Measurements from ENCODE around the gene CMSS1.

The CMSS1 gene

DNA sequence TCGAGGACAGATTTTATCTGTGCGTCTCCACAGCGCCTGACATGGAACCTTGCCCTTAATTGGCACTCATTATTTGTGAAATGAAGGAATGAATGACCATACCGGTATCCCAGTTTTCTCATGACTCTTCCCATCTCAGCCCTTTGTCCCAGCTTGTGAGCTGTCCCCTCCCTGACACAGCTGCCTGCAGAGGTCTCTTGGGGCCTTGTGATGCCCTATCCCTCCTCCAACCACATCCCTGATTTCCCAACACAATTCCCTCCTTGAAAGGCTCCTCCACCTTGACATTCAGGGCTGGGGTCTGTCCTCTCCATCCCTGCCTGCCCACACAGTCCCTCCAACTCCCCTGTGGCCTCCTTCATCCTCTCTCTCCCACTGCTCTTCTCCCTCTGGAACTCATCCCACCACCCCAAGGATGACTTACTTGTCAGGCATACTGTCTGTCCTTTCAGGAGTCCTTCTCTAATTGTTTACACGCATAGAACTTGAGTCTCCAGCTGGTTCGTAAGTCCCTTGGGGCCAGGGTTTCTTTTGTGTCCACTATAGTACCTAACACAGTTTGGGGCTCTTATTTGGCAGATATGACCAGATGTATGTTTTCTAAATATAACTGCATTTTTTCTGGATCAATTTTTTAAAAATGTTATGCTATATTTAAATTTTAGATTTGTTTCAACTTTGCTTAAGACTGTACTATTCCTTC is 332.2 kb downstream of the CMSS1 start:
- DNase-seq (ENCODE audit: low spot score), result no peak

DNA sequence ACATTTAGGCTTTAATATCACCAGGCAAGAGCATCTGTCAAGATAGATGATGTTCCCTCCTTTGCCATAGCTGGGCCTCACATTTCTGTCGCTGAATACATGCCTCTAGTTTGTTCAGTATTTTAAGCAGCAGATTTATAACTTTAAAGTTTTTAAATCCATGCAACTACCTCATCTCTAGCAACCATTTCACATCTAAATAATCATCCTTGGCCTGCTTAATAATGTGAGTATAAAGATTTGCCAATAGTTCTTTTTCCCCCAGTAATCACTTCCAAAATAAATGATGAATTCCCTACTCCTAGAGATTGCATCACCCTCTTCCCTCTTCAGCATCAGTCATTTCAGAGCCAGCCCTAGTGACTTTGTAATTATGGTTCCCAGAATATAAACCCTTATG is 332.8 kb downstream of the CMSS1 start:
- DNase-seq (ENCODE audit: low spot score), result no peak

DNA sequence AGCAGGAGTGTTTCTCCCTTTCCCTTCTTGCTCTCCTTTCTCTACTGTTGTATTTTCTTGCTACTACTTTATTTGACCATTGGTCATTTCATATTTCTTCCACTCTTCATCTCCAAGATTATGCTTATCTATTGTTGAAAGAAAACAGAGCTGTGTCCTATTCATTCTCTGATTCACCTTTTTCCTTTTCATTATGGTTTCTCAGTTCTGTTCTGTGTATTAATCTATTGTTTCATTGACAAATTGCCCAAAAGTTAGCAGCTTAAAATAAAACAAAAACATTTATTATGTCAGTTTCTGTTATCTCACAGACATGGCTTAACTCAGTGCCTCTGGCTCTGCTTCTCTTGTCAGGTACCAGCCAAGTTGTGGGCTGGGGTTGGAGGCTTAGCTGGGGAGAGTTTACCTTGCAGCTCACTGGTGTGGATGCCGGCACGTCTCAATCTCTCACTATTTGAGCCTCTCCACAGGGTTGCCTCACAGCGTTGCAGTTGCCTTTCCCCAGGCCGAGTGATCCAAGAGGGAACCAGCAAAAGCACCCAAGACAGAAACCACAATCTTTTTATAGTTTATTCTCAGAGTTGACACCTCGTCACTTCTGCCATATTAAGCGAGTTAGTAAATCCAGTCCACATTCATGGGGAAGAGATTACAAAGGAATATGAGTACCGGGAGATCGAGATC is 333.5 kb downstream of the CMSS1 start:
- no peak for DNase-seq (ENCODE audit: low spot score)

DNA sequence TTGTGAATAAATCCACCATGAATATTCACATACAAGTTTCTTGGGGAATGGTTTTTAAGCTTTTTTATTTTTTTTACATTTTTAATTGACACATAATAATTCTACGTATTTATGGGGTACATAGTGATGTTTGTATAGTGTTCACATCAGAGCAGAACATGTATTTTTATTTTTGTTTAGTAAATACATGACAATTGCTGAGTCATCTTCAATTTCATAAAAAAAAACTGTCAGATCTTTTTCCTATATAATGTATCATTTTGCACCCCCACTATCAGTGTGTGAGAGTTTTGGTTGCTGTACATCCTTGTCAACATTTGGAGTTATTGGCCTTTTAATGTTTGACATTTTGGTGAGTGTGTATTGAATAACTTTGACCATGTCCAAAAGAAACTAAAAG is 336.5 kb downstream of the CMSS1 start:
- DNase-seq (ENCODE audit: low spot score), result no peak

DNA sequence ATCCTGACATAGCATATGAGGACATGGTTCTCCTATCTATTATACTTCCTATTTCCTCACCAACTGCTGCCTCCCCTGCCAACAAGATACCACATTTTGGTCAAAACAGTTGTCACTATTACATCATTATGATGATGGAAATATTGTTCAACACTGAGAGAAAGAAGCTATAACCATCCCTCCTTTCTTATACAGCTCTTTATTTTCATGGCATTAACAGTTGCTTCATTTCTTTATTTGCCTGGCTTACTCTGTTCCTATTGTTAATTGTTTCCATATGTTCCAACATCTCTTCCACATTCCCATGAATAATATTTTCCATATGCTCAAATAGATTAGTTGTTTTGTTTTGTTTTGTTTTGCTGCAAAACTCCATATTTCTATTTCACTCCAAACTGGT is 337.5 kb downstream of the CMSS1 start:
- DNase-seq (ENCODE audit: low spot score), result no peak

DNA sequence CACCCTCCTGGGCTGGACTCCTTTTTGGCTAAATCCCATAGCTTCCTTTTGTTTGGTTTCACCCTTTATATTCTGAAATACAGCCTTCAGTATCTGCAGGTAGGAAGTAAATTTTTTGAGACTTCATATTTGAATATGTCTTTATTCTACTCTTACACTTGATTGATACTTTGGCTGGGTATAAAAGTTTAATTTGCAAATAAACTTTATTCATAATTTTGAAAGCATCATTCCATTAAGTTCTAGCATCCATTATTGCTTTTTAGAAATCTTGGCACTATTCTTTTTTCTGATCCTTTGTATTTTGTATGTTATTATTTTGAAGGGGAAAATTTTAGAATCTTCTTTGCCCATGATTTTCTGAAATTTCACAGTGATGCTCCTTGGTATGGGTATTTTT is 337.9 kb downstream of the CMSS1 start:
- DNase-seq (ENCODE audit: low spot score), result no peak

DNA sequence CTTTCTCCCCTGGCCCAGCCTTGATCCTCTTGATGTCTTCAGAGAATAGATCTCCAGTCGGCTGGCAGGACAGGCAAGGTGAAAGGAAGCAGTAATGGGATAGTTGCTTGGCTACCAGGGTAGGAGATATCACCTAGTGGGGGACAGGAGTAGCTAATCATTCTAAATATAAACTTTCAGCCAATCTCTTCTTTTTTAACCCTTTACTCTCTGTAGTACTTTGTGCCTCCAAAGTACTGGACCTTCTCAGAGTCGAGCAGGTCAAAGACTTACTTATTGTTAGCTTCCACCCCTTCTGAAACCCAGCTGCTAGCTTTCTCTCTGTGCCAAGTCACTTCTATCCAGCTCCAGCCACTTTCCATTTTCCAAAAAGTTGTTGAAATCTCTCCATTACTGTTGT is 340.0 kb downstream of the CMSS1 start:
- no peak for DNase-seq (ENCODE audit: low spot score)

DNA sequence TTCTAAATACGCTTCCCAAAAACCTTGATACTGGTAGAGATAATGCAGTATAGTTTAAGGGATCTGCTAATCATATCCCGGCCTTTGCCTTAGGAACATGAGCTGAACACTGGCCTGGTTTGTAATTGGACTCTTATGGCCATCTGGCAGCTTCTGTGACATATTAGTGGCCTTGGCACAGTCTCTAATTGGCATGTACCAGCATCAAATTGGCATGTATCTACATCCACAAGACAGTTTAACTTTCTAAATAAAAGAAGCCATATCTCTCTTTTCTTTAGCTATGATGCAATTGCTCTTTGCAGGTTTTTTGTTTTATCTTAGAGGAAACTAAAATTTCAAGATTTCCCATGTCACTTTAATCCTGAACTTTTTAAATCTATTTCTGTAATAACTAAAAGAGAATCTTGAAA is 341.3 kb downstream of the CMSS1 start:
- no peak for DNase-seq (ENCODE audit: low spot score)

DNA sequence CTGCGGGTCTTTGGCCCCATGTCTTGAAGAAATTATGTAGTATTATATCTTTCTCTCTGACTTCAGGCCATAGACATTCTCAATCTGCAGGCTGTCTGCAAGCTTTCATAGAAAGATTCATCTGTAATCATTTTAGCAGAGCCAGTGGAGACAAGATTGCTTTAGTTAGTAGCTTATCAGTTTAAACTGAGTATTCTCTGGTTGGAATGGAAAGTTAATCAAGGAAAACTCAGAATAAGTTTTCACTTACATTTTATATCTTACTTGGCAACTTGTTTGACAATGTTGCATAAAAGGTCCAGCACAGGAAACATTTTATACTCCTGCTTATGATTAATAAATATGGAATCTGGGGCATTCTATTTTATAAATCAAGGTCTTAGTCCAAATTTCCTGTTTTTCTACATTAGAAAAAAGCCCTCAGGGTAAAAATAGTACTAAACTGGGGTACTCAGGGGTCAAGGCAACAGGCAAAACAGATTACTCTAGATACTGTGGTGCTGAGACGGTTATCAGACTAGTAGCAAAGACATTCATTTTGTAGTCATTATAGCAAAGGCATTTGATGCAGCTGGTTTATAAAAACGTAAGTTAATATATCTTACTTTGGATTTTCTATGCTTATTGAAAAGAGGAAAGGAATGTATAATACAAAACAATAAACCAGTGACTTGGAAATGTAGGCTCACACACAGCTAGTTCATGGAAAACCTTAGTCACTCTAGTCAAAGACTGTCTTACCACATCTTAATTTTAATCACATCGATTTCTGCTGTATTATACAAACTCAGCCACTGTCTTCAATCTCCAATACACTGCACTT is 341.9 kb downstream of the CMSS1 start:
- no peak for DNase-seq (ENCODE audit: low spot score)

DNA sequence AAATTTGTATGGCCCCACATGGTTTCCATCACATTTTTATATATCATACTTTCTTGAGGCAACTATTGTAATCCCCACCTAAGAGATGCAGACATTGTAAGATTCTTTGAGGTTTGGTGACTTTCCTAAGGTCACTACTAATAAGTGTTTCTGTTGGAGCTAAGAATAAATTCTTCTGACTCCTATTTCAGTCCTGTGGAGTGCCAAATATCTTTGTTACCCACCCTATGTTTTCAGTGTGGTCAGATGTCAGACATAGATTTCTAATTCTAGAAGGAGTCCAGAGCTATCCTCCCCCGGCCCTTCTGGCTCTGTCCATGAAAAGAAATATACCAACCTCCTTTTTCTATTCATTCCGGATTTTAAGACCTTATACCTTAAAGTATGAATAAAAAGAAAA is 342.9 kb downstream of the CMSS1 start:
- DNase-seq (ENCODE audit: low spot score), result no peak

DNA sequence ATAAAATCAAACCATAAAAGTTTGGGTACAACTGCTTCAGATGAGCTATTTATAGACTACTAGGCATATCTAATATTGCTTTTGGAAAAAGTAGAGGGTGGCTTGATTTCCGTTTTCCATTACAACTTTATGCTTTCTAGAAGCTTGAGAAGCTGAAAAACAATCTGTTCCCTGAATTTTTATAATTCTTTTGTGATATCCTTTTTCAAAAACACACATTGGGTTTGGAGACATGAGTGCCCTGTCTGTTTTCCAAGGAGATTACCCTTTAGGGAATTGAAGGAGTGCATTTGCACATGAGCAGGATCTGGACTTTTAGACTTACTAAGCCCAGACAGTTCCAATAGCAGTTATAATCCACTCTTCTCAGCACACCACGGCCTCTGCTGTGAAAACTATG is 346.1 kb downstream of the CMSS1 start:
- no peak for DNase-seq (ENCODE audit: low spot score)

DNA sequence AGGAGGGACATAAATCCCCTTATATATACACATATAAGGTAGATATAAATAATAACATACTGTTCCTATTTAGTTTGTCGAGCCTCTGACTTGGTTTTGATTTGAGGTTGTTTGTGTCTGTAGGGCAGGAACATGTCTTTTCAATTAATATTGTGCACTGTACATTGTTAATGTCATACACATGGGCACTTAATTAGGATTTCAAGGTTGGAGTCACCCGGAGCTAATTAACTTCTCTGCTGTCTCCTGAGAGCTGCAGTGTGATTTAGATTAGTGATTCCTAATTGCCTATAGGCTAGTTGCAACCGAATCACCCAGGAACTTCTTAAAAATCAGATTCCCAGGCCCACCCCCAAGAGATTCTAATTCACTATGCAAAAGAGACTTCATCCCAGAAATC is 347.1 kb downstream of the CMSS1 start:
- DNase-seq (ENCODE audit: low spot score), result no peak

DNA sequence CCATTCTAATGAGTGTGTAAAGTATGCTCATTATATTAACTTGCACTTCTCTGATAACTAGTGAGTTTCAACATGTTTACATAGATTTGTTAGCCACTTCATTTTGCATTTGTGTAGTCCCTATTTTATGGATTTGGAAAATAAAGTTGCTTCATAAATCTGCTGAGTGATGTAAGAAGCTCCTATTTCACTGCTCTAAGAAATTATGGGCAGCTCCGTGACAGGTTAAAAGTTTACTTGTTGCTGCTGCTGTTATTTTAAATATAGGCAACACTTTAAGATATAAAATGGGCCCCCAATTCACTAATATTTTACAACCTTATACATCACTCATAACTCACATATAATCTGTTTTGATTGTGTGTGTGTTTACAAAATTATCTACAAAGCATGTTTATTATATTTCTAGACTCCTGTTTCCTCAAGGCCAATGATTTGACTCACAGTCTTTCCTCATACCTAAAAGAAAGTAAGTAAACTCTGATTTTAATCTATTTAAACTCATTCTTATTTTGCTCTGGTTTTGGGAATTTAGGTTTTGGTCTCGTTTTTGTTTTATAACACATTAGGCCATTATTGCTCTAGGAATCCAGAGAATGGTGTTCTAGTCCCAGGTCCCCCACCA is 348.4 kb downstream of the CMSS1 start:
- DNase-seq (ENCODE audit: low spot score), result no peak

DNA sequence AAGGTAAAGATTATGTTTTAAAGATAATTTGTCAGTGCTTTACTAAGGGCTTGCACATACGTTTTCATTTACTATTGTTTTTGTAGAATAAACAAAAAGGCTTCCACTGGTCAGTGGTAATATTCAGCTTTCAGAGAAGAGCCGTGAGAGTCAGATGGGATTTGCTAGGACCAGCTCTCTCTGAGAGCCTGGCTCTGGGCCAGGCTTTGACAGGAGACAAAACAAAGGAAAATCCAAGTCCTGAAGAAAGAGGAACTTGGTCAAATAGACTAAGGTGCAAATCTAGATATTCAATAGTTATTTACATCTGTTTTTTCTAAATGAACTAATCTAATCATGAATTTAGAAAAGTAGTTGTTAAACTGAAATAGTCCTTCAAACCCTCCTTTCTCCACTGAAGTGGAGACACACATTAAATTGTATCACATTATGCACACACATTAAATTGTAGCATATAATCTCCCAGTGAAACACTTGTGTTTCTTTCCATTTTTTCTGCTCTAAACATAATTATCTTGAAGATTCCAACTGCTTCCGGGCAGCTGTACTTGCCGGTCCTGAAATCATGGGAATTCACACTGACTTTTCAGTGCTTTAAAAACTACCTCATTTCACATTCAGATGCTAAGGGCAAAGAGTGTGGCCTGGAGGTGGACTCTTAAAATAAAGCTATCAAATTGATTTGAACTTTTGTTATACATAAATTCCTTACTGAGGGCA is 351.7 kb downstream of the CMSS1 start:
- no peak for DNase-seq (ENCODE audit: low spot score)

DNA sequence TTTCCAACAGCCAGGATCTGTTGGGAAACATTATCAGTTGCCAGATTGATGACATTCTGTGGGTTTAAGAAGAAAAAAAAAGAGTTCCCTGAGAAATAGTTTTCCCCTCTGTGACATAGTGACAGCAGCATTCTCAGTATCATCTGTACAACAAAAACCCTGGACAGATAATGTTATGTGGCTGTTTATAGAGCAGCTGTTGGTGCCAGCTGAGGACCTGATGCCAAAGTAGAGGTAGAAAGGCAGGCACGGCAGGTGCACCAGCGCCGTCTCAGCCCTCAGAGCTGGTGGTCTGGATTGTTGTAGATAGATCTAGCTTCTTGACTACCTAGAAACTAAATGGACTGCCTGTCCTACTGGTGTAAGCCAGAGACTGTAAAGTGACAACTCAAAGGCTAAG is 352.8 kb downstream of the CMSS1 start:
- no peak for DNase-seq (ENCODE audit: low spot score)

DNA sequence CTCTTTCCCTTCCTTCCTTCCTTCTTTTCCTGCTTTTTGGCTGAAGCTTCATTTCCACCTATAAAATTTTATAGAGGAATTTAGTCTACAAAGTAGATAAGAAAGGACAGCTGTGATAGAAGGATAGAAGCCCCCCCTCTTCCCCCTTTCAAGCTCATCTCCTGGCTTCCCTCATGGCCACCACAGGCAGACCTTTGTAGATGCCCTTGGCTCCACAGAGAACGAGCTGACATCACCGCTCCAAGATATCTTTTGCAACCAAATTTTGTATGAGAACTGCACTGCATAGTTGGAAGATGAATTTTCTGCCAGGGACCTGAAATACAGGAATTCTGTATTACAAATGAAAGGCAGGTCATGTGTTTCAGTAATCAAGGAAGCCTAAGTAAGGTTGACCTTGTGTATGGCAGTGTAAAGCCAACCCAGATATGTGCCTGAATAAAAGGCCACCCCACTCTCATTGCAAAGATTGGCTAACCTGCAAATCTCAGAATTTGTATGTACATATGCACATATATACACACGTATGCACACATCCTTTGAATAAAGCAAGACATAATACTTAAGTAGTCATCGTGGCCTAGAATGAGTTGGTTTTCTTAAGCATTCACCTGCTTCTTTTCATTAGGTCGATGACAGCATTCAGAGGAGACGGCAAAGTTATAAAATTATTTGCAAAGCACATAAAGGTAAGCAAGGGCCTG is 353.7 kb downstream of the CMSS1 start:
- no peak for DNase-seq (ENCODE audit: low spot score)

DNA sequence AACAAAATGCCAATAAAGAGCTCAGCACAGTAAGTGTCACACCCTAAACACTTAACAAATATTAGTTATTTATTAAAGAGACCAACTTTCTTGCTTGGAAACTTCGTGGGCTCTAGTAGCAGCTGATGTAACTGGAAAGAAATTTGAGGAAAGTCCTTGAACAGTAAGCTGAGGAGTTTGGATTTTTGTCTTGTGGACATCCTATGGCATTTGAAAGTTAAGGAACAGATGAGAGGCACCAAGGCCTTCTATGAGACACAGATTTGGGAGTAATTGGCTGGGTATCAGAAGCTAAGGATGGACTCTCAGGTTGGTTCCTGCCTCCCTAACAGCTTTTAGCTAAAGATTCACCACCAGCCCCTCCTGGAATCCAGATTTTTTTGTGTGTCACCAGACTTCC is 356.3 kb downstream of the CMSS1 start:
- DNase-seq (ENCODE audit: low spot score), result no peak

DNA sequence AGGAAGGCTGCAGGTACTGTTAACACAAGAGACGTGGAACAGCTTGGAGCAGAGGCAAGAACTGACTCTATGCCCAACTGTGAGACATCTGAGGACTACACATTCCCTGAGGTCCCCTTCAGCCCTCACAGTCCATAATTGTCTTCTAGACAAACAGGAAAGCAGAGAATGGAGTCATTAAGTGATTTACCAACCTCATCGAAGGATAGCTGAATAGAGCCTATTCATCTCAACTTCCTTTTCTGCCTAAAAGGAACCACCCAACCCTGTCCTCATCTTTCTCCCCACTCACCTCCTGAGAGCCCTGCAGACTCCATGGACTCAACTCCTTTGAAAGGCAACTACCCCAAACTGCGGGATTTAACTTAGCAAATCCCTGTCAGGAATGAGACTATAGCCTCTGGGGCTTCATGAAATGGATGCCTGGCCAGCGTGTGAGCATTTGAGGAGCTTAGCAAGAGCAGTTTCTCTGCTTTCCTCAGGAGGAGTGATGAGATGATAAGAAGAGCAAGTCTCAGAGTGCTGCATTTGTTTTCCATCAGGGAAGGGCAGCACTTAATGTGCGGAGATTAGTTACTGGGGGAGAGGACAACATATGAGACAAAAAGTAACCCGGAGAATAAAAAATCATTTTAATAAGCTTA is 358.1 kb downstream of the CMSS1 start:
- DNase-seq (ENCODE audit: low spot score), result no peak

DNA sequence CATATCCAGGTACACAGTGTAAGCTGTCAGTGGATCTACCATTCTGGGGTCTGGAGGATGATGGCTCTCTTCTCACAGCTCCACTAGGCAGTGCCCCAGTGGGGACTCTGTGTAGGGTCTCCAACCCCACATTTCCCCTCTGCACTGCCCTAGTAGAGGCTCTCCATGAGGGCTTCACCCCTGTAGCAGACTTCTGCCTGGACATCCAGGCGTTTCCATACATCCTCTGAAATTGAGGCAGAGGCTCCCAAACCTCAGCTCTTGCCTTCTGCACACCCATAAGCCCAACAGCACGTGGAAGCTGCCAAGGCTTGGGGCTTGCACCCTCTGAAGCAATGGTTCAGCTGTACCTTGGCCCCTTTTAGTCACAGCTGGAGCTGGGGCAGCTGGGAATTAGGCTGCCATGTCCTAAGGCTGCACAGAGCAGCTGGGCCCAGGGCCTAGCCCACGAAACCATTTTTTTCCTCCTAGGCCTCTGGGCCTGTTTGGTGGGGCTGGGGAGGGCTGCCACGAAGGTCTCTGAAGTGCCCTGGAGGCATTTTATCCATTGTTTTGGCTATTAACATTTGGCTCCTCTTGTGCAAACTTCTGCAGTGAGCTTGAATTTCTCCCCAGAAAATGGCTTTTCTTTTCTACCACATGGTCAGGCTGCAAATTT is 362.2 kb downstream of the CMSS1 start:
- DNase-seq (ENCODE audit: low spot score), result no peak

DNA sequence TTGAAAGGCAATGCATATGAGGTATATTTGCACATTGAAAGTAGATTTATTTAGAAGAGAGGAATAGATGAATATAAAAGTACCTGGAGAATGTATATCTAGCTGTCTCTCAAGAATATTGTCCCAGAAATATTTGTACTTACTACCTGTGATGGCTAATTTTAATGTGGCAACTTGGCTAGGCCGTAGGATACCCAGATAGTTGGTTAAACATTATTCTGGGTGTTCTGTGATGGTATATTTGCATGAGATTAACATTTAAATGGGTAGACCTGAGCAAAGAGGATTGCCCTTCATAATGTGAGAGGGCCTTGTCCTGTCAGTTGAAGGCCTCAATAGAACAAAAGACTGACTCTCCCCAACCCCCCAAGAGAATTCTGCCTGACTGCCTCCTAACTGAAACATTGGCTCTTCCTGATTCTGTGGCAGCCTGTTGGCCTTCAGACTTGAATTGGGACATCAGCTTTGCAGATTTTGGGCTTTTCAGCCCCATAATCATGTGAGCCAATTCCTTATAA is 366.0 kb downstream of the CMSS1 start:
- no peak for DNase-seq (ENCODE audit: low spot score)

Data from HuH-7 (cell line).